BJ (cell line): ENCODE results near the gene MVB12B. TPM values are rescaled to one million over a fixed set of nuclear protein-coding genes. Genes with fewer than 3 reads are reported as not detected.
"Not testable (repeated sequence)": the region's sequence is repeated elsewhere in the genome, so short reads cannot be mapped to it uniquely, and the experiment has no call there.

Experiments used
- CTCF ChIA-PET: fragments of 350-600 bp; formaldehyde crosslinking; extraction: SDS; loops from one replicate; lab custom pipeline; 2021; ENCODE audit warnings: antibody characterized with exemption, inconsistent platforms; lab: Yijun Ruan, JAX
- POLR2A ChIA-PET: fragments of 300-600 bp; sonication (Branson Sonifier 250); formaldehyde crosslinking; extraction: SDS; loops from one replicate; lab custom pipeline; 2021; ENCODE audit warnings: antibody characterized with exemption; lab: Charles Lee
- DNase-seq: peaks from one replicate; pipeline ENCODE4 v3.0.0-alpha.2; 2011; ENCODE audit warnings: low read depth
- H3K27me3 ChIP-seq: 2 replicates; pipeline ENCODE4 v1.6.0; 2011; ENCODE audit warnings: low read length; ENCODE audit not compliant: control insufficient read depth, insufficient read depth
- H3K36me3 ChIP-seq: 2 replicates; pipeline ENCODE4 v1.5.1; 2011; ENCODE audit warnings: low read length; ENCODE audit not compliant: control insufficient read depth, insufficient read depth
- H3K4me3 ChIP-seq: 2 replicates; pipeline ENCODE4 v1.5.1; 2011; ENCODE audit warnings: low read depth, mild to moderate bottlenecking, control low read depth, low read length
- CTCF ChIP-seq: IDR thresholded peaks from 2 replicates; pipeline ENCODE4 v1.5.1; 2011; ENCODE audit warnings: low read depth, mild to moderate bottlenecking, control low read depth, inconsistent platforms, low read length, moderate library complexity; ENCODE audit not compliant: insufficient read depth
- polyA plus RNA-seq: library from polyadenylated mRNA; depleted of rRNA; stranded (reverse); fragments of >200 nt; gene quantifications from 2 replicates; pipeline ENCODE4 v1.2.3, GENCODE V29; 2011

Gene MVB12B
- polyA plus RNA-seq, 1 experiment, result 2.7 TPM

GRCh38 chr9:126536841-126537465 is 210.3 kb downstream of the MVB12B start:
- no peak for DNase-seq
- no peak for TF ChIP-seq CTCF
- H3K4me3 ChIP-seq, result no peak overlapping the region
- ChIA-PET POLR2A (no interaction called here), CTCF (no interaction called here)
- no peaks in the 10 kb centered on the region for H3K36me3 ChIP-seq
- peaks cover 13% of the 10 kb centered on the region for H3K27me3 ChIP-seq

- Histone ChIP-seq H3K36me3 (no peaks in the 10 kb centered on the region), H3K27me3 (peaks cover 13% of the 10 kb centered on the region), H3K4me3 (no peak overlapping the region)
- ChIA-PET CTCF (interaction anchor here (0.8 to 4.7 kb wide), 4 partner anchors 9 to 38 kb away, joined by 3 to 18 read pairs (median 7); no protein-coding TSS in a partner anchor), POLR2A (no interaction called here)
- TF ChIP-seq CTCF, result no peak
- no peak for DNase-seq
These were observed 211.9 kb downstream of the MVB12B start for GRCh38 chr9:126538550-126538949.

- POLR2A ChIA-PET, DNase-seq, H3K27me3 ChIP-seq, H3K4me3 ChIP-seq, H3K36me3 ChIP-seq: not testable (repeated sequence)
- CTCF ChIA-PET, result interaction anchor here (1.3 to 4.7 kb wide), 2 partner anchors 17 to 41 kb away, joined by 6 to 18 read pairs; no protein-coding TSS in a partner anchor
These were observed 213.8 kb downstream of the MVB12B start for GRCh38 chr9:126540398-126540797.

GRCh38 chr9:126543490-126543889 is 216.9 kb downstream of the MVB12B start:
- Histone ChIP-seq H3K4me3 (no peak overlapping the region), H3K27me3 (no peaks in the 10 kb centered on the region; the same call in 1 of the 2 replicates), H3K36me3 (no peaks in the 10 kb centered on the region)
- CTCF ChIA-PET, result interaction anchor here (3.5 kb wide), 1 partner anchor 14 kb away, joined by 10 read pairs; no protein-coding TSS in a partner anchor
- no peak for TF ChIP-seq CTCF
- POLR2A ChIA-PET, result no interaction called here
- DNase-seq, result no peak

- POLR2A ChIA-PET, result no interaction called here
- no peak for DNase-seq
- H3K36me3 ChIP-seq, result no peaks in the 10 kb centered on the region
- TF ChIP-seq CTCF, result no peak
- H3K4me3 ChIP-seq, result no peak overlapping the region
- no peaks in the 10 kb centered on the region; the same call in 1 of the 2 replicates for H3K27me3 ChIP-seq
- CTCF ChIA-PET, result interaction anchor here (0.7 to 3.5 kb wide), 2 partner anchors 12 to 31 kb away, joined by 4 to 10 read pairs; no protein-coding TSS in a partner anchor
These were observed 218.5 kb downstream of the MVB12B start for GRCh38 chr9:126545106-126545505.
